ENCODE measurements around the gene RICTOR.

GRCh38 chr5:39080168-39080567, 6.0 kb upstream of the RICTOR start:
- TF ChIP-seq POLR2A (IDR thresholded peaks at IDR 0.05; ENCODE audit: low read depth, low read length) (no peak), POLR2AphosphoS5 (IDR thresholded peaks at IDR 0.05; ENCODE audit: low read depth, low read length) (no peak), SPI1 (IDR thresholded peaks at IDR 0.05; ENCODE audit: low read depth, low read length) (no peak), TAF1 (IDR thresholded peaks at IDR 0.05; ENCODE audit: low read depth, low read length) (no peak), PAX5 (IDR thresholded peaks at IDR 0.05; ENCODE audit: insufficient read depth, low read length, severe bottlenecking) (no peak), POU2F2 (IDR thresholded peaks at IDR 0.05; ENCODE audit: low read depth, low read length) (no peak)
